ENCODE measurements around the gene ADGRB3. TPM values are rescaled to one million over a fixed set of nuclear protein-coding genes. Genes with fewer than 3 reads are reported as not detected.

ADGRB3 gene
- total RNA-seq, 2 experiments from 2014 or later: not detected

GRCh38 chr6:68638230-68638900 is 3.3 kb downstream of the ADGRB3 start:
- Mint-ChIP-seq H3K4me3 (no peak overlapping the region), H3K36me3 (no peaks in the 10 kb centered on the region), H3K4me1 (peaks cover 19% of the 10 kb centered on the region), H3K9me3 (no peaks in the 10 kb centered on the region), H3K27me3 (peaks cover 72% of the 10 kb centered on the region), H3K27ac (no peak overlapping the region)
- DNase-seq: peak; percentile 2

GRCh38 chr6:68639211-68639610 is 4.1 kb downstream of the ADGRB3 start:
- H3K27ac Mint-ChIP-seq: no peak overlapping the region
- peaks cover 65% of the 10 kb centered on the region for H3K27me3 Mint-ChIP-seq
- H3K36me3 Mint-ChIP-seq: no peaks in the 10 kb centered on the region
- no peak for DNase-seq
- no peak overlapping the region for H3K4me3 Mint-ChIP-seq
- H3K4me1 Mint-ChIP-seq: peaks cover 14% of the 10 kb centered on the region
- no peaks in the 10 kb centered on the region for H3K9me3 Mint-ChIP-seq

- no peaks in the 10 kb centered on the region for H3K36me3 Mint-ChIP-seq
- H3K27me3 Mint-ChIP-seq: peaks cover 57% of the 10 kb centered on the region
- no peak overlapping the region for H3K27ac Mint-ChIP-seq
- H3K9me3 Mint-ChIP-seq: no peaks in the 10 kb centered on the region
- H3K4me3 Mint-ChIP-seq: no peak overlapping the region
- no peak for DNase-seq
- H3K4me1 Mint-ChIP-seq: peaks cover 9% of the 10 kb centered on the region
These were observed 4.9 kb downstream of the ADGRB3 start for GRCh38 chr6:68639826-68640490.

- Mint-ChIP-seq H3K27me3 (peaks cover 52% of the 10 kb centered on the region), H3K9me3 (no peaks in the 10 kb centered on the region), H3K27ac (no peak overlapping the region), H3K4me1 (peaks cover 6% of the 10 kb centered on the region), H3K4me3 (no peak overlapping the region), H3K36me3 (no peaks in the 10 kb centered on the region)
- DNase-seq: no peak
These were observed 5.4 kb downstream of the ADGRB3 start for GRCh38 chr6:68640491-68640835.

GRCh38 chr6:68641172-68641571 is 6.1 kb downstream of the ADGRB3 start:
- H3K27me3 Mint-ChIP-seq: peaks cover 45% of the 10 kb centered on the region
- H3K4me3 Mint-ChIP-seq: no peak overlapping the region
- no peaks in the 10 kb centered on the region for H3K36me3 Mint-ChIP-seq
- H3K9me3 Mint-ChIP-seq: no peaks in the 10 kb centered on the region
- no peaks in the 10 kb centered on the region for H3K4me1 Mint-ChIP-seq
- no peak for DNase-seq
- H3K27ac Mint-ChIP-seq: no peak overlapping the region

- no peaks in the 10 kb centered on the region for H3K9me3 Mint-ChIP-seq
- peaks cover 36% of the 10 kb centered on the region for H3K27me3 Mint-ChIP-seq
- H3K27ac Mint-ChIP-seq: no peak overlapping the region
These were observed 7.0 kb downstream of the ADGRB3 start for GRCh38 chr6:68642081-68642480.

GRCh38 chr6:68642977-68643376 is 7.9 kb downstream of the ADGRB3 start:
- Mint-ChIP-seq H3K27ac (no peak overlapping the region), H3K36me3 (no peaks in the 10 kb centered on the region), H3K9me3 (no peaks in the 10 kb centered on the region), H3K27me3 (peaks cover 27% of the 10 kb centered on the region), H3K4me3 (no peak overlapping the region), H3K4me1 (no peaks in the 10 kb centered on the region)
- DNase-seq: no peak

More at GRCh38 chr6:68642081-68642480, 7.0 kb downstream of the ADGRB3 start:
- Mint-ChIP-seq H3K36me3 (no peaks in the 10 kb centered on the region), H3K4me3 (no peak overlapping the region), H3K4me1 (no peaks in the 10 kb centered on the region)
- no peak for DNase-seq

- no peak for DNase-seq
- Mint-ChIP-seq H3K36me3 (no peaks in the 10 kb centered on the region), H3K27ac (no peak overlapping the region), H3K4me1 (no peaks in the 10 kb centered on the region), H3K4me3 (no peak overlapping the region), H3K27me3 (no peaks in the 10 kb centered on the region), H3K9me3 (no peaks in the 10 kb centered on the region)
These were observed 14.6 kb downstream of the ADGRB3 start for GRCh38 chr6:68649669-68650068.

GRCh38 chr6:68650142-68650541 is 15.1 kb downstream of the ADGRB3 start:
- no peaks in the 10 kb centered on the region for H3K9me3 Mint-ChIP-seq
- no peak for DNase-seq
- no peaks in the 10 kb centered on the region for H3K4me1 Mint-ChIP-seq
- no peaks in the 10 kb centered on the region for H3K27me3 Mint-ChIP-seq
- no peaks in the 10 kb centered on the region for H3K36me3 Mint-ChIP-seq
- H3K27ac Mint-ChIP-seq: no peak overlapping the region
- no peak overlapping the region for H3K4me3 Mint-ChIP-seq

GRCh38 chr6:68651011-68651985 is 16.2 kb downstream of the ADGRB3 start:
- Mint-ChIP-seq H3K27ac (no peak overlapping the region), H3K4me3 (no peak overlapping the region), H3K9me3 (no peaks in the 10 kb centered on the region), H3K27me3 (no peaks in the 10 kb centered on the region), H3K36me3 (no peaks in the 10 kb centered on the region), H3K4me1 (no peaks in the 10 kb centered on the region)
- no peak for DNase-seq

- no peak overlapping the region for H3K27ac Mint-ChIP-seq
These were observed 17.0 kb downstream of the ADGRB3 start for GRCh38 chr6:68652117-68652536.

GRCh38 chr6:68653074-68653705 is 18.1 kb downstream of the ADGRB3 start:
- no peak for DNase-seq
- H3K4me3 Mint-ChIP-seq: no peak overlapping the region
- no peak overlapping the region for H3K27ac Mint-ChIP-seq

More at GRCh38 chr6:68652117-68652536, 17.0 kb downstream of the ADGRB3 start:
- Mint-ChIP-seq H3K4me1 (no peaks in the 10 kb centered on the region), H3K27me3 (no peaks in the 10 kb centered on the region), H3K36me3 (no peaks in the 10 kb centered on the region), H3K9me3 (no peaks in the 10 kb centered on the region), H3K4me3 (no peak overlapping the region)
- DNase-seq: no peak

GRCh38 chr6:68653706-68654089 is 18.6 kb downstream of the ADGRB3 start:
- Mint-ChIP-seq H3K27me3 (no peaks in the 10 kb centered on the region), H3K36me3 (no peaks in the 10 kb centered on the region), H3K27ac (no peak overlapping the region), H3K9me3 (no peaks in the 10 kb centered on the region), H3K4me3 (no peak overlapping the region), H3K4me1 (no peaks in the 10 kb centered on the region)
- DNase-seq: no peak

More at GRCh38 chr6:68653074-68653705, 18.1 kb downstream of the ADGRB3 start:
- no peaks in the 10 kb centered on the region for H3K27me3 Mint-ChIP-seq
- no peaks in the 10 kb centered on the region for H3K4me1 Mint-ChIP-seq
- H3K36me3 Mint-ChIP-seq: no peaks in the 10 kb centered on the region
- no peaks in the 10 kb centered on the region for H3K9me3 Mint-ChIP-seq

- H3K27ac Mint-ChIP-seq: no peak overlapping the region
- no peaks in the 10 kb centered on the region for H3K9me3 Mint-ChIP-seq
- no peaks in the 10 kb centered on the region for H3K27me3 Mint-ChIP-seq
- no peaks in the 10 kb centered on the region for H3K36me3 Mint-ChIP-seq
- H3K4me3 Mint-ChIP-seq: no peak overlapping the region
- no peak for DNase-seq
- H3K4me1 Mint-ChIP-seq: no peaks in the 10 kb centered on the region
These were observed 19.1 kb downstream of the ADGRB3 start for GRCh38 chr6:68654134-68654533.

GRCh38 chr6:68655028-68655427 is 19.9 kb downstream of the ADGRB3 start:
- no peak for DNase-seq
- Mint-ChIP-seq H3K9me3 (no peaks in the 10 kb centered on the region), H3K4me3 (no peak overlapping the region), H3K27me3 (no peaks in the 10 kb centered on the region), H3K4me1 (no peaks in the 10 kb centered on the region), H3K36me3 (no peaks in the 10 kb centered on the region), H3K27ac (no peak overlapping the region)

Measured in activated naive CD8-positive, alpha-beta T cell treated with anti-CD3 and anti-CD28 coated beads for 36 hours (primary cell).